Measurements from ENCODE around the gene DNAAF5.
"Not testable (repeated sequence)": the region's sequence is repeated elsewhere in the genome, so short reads cannot be mapped to it uniquely, and the experiment has no call there.

The DNAAF5 gene

GRCh38 chr7:730501-731439 is 4.3 kb downstream of the DNAAF5 start:
- no peak for DNase-seq (ENCODE audit: low read depth)

- no peak for DNase-seq (ENCODE audit: low read depth)
Observed at GRCh38 chr7:731440-732085, 5.1 kb downstream of the DNAAF5 start.

- DNase-seq (ENCODE audit: low read depth), result no peak
Observed at GRCh38 chr7:732094-732541, 5.6 kb downstream of the DNAAF5 start.

DNA sequence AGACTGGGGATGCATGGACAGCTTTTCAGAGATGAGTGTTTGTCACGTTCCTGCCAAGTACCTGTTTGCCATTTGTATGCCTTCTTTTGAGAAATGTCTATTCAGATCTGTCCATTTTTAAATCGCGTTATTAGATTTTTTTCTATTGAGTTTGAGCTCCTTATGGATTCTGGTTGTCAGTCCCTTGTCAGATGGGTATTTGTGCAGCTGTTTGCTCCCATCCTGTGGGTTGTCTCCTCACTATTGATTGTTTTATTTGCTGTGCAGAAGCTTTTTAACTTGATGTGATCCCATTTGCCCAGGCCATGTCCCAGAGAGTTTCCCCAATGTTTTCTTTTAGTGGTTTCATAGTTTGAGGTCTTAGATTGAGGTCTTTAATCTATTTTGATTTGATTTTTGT is 6.1 kb downstream of the DNAAF5 start:
- no peak for DNase-seq (ENCODE audit: low read depth)

DNA sequence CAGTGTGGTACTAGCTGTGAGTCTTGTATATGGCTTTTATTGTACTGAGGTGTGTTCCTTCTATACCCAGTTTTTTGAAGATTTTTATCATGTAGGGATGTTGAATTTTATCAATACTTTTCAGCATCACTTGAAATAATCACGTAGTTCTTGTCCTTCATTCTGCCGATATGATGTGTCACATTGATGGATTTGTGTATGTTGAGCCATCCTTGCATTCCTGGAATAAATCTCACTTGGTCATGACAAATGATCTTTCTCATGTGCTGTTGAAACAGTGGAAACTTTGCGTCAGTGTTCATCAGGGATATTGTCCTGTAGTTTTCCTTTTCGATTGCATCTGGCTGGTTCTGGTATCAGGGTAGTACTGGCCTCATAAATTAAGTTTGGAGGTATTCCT is 7.7 kb downstream of the DNAAF5 start:
- no peak for DNase-seq (ENCODE audit: low read depth)

GRCh38 chr7:734808-735207 is 8.3 kb downstream of the DNAAF5 start:
- no peak for DNase-seq (ENCODE audit: low read depth)

DNA sequence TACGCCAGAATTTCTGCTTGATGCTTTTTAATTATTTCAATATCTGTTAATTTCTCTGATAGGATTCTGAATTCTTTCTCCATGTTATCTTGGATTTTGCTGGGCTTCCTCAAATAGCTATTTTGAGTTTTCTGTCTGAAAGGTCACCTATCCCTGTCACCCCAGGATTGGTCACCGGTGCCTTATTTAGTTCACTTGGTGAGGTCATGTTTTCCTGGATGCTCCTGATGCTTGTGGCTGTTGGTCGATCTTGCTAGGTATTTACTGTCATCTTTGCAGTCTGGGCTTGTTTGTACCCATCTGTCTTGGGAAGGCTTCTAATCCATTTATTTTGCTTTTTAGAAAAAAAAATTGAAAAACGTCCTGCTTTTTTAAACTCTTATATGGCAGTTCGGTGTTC is 11.7 kb downstream of the DNAAF5 start:
- DNase-seq (ENCODE audit: low read depth), result no peak

- DNase-seq (ENCODE audit: low read depth), result no peak
Observed at GRCh38 chr7:738723-739454, 12.4 kb downstream of the DNAAF5 start.

DNA sequence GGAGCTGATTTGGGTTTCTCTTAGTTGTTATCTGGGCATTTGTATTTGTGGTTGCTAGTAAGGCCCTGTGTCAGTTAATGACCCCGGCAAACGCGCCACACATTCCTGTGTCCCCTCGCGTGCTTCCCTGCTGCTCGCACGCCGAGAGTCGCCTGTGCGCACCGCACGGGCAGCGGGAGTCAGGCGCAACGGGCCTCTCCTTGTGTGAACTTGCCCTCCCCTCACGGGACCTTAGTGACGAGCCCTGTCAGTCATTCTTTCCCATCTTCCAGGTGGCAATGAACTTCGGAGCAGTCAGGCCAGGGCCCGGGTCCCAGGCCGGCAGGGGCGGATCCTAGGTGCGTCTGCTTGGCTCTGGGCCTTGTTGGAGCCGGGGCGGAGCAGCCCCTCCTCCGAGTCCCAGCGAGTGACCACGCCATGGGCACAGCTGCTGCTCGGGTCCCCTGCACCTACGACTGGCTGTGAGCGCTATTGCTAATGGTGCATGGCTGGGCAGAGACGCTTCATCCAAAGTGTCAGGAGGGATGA is 13.0 kb downstream of the DNAAF5 start:
- DNase-seq (ENCODE audit: low read depth), result no peak

DNA sequence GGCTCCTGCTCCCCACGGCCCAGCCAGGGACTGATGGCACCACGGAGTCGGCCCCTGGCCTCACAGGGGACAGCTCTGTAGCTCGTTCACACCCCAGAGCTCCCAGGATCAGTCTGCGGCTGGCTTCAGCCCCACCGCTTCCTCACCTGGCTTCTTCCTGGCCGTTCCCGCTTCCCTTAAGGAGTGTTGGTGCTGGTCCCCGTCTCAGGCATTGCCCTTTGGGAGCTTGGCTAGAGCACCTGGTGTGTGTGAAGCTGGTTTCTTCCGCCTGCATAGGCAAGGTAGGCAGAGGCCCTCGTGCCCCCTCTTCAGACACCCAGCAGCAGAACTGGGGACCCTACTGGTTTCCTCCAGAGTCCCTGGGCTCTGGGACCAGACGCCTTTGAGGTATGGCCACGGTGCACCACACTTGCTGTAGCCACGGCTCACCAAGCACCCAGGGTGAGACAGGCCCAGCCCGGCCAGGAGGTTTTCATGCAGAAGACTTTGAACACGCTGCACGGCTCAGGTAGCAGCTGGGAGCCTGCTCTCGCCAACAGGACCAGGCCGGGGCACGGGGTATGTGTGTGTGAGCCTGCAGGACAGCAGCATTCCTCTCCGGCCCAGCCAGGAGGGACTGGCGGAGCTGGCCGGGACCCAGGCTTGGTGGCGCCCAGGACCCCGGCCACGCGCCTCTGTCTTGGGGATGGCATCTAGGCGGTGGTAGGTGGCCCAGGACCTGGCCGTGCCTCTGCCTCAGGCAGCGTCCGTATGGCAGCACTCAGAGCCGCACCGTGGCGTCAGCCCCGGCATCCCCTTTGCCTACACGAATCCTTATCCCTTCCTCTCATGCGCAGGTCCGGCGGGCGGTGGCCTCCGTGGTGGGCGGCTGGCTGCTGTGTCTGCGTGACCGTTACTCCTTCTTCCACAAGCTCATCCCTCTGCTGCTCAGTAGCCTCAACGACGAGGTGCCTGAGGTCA is 13.8 kb downstream of the DNAAF5 start:
- DNase-seq (ENCODE audit: low read depth), result no peak

- no peak for DNase-seq (ENCODE audit: low read depth)
Observed at GRCh38 chr7:741191-741671, 14.7 kb downstream of the DNAAF5 start.

DNA sequence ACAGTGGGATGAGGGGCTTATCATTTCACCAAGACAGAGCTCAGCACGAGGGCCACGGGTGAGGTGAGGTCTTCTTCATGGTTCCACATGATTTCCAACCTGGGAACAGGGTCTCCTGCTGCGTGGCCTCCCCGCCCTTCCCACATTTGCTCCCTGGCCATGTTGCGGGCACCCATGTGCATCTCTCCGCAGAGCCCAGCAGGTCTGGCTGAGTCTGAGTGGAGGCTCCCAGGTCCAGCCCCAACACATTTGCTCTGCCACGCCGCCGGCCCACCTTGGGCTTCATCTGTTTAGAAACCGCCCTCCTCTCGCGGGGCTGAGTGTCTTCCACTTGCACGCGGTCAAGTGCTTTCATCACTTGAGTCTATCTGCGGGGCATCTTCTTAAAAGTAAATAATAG is 15.4 kb downstream of the DNAAF5 start:
- no peak for DNase-seq (ENCODE audit: low read depth)

DNA sequence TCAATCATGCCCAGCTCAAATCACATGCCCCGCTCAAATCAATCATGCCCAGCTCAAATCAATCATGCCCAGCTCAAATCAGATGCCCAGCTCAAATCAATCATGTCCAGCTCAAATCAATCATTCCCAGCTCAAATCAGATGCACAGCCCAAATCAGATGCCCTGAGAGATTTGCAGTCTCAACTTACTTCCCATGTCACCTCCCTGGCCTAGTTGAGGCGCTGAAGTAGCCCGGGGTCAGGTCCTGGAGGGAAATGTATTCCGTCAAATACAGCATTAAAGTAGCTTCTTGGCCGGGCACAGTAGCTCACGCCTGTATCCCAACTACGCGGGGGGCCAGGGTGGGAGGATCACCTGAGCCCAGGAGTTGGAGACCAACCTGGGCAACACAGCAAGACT is 16.3 kb downstream of the DNAAF5 start:
- DNase-seq (ENCODE audit: low read depth), result no peak

DNA sequence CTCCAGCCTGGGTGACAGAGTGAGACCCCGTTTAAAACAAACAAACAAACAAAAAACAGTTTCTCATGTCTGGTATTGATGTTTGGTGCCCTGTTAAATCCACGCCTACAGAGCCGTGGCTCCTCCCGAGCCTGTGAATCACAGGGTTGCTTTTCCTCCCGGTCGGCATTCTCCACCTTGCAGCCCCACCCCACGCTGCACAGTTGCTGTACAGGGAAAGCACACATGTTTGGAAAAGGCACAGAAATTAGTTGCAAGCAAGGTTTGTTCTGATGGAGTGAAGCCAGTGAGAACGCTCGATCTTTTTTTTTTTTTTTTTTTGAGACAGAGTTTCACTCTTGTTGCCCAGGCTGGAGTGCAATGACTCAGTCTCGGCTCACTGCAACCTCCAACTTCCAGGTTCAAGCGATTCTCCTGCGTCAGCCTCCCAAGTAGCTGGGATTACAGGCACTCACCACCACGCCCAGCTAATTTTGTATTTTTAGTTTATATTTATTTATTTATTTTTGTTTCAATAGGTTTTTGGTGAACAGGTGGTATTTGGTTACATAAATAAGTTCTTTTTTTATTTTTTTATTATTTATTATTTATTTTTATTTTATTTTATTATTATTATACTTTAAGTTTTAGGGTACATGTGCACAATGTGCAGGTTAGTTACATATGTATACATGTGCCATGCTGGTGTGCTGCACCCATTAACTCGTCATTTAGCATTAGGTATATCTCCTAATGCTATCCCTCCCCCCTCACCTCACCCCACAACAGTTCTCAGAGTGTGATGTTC is 17.0 kb downstream of the DNAAF5 start:
- not testable (repeated sequence) for DNase-seq (ENCODE audit: low read depth)

DNA sequence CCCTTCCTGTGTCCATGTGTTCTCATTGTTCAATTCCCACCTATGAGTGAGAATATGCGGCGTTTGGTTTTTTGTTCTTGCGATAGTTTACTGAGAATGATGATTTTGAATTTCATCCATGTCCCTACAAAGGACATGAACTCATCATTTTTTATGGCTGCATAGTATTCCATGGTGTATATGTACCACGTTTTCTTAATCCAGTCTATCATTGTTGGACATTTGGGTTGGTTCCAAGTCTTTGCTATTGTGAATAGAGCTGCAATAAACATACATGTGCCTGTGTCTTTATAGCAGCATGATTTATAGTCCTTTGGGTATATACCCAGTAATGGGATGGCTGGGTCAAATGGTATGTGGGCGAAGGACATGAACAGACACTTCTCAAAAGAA is 17.6 kb downstream of the DNAAF5 start:
- DNase-seq (ENCODE audit: low read depth), result not testable (repeated sequence)

GRCh38 chr7:744854-745430 is 18.4 kb downstream of the DNAAF5 start:
- DNase-seq (ENCODE audit: low read depth), result no peak

GRCh38 chr7:745431-746154 is 19.1 kb downstream of the DNAAF5 start:
- DNase-seq (ENCODE audit: low read depth), result no peak

GRCh38 chr7:746155-747061 is 19.9 kb downstream of the DNAAF5 start:
- no peak for DNase-seq (ENCODE audit: low read depth)
